Ovary (tissue), 9 donors: ENCODE measurements around the gene NT5DC2. TPM values are rescaled to one million over a fixed set of nuclear protein-coding genes. Genes with fewer than 3 reads are reported as not detected.

Experiments
- DNase-seq, 5 donors: peaks; one replicate each; pipeline ENCODE4 v3.0.0-alpha.2; 2019 to 2020
- H3K27ac ChIP-seq, 2 donors: fragments of 200-600 bp; one replicate each; pipeline versions ENCODE4 v1.5.1 to v1.8.0; 2019 to 2022
- H3K27me3 ChIP-seq: fragments of 200-600 bp; one replicate; pipeline ENCODE4 v1.8.0; 2022
- H3K36me3 ChIP-seq: fragments of 200-600 bp; sonication (generic); one replicate; pipeline ENCODE4 v1.5.1; 2019
- H3K4me1 ChIP-seq: one replicate; pipeline ENCODE4 v1.8.1; 2013; ENCODE audit warnings: mild to moderate bottlenecking, moderate library complexity; ENCODE audit not compliant: insufficient read depth
- H3K4me3 ChIP-seq: fragments of 200-600 bp; sonication (generic); one replicate; pipeline ENCODE4 v1.5.1; 2017
- H3K9me3 ChIP-seq, 2 donors: fragments of 200-600 bp in 1 of 2; sonication (generic) in 1 of 2; one replicate each; pipeline versions ENCODE4 v1.5.1 to v1.8.1; 2013 to 2019; ENCODE audit warnings: mild to moderate bottlenecking in 1 of 2, moderate library complexity in 1 of 2
- EP300 ChIP-seq: sonication (generic); formaldehyde crosslinking; IDR thresholded peaks from one replicate; pipeline ENCODE4 v1.6.1; 2017; ENCODE audit warnings: antibody characterized with exemption
- POLR2A ChIP-seq: fragments of 450-650 bp; IDR thresholded peaks from one replicate; pipeline ENCODE4 v1.6.1; 2017; ENCODE audit warnings: antibody characterized with exemption, mild to moderate bottlenecking, moderate library complexity
- WGBS, 3 donors: extraction: QIAGEN DNeasy Blood & Tissue Kit in 1 of 3; methylation state at CpG; one replicate each; pipeline versions ENCODE4 v1.1.5 to v1.1.7; 2013 to 2017; 5-methylcytosine and 5-hydroxymethylcytosine counted together
- intact Hi-C, 4 donors: fragments of 100-400 bp; cut with DNase I; formaldehyde crosslinking; loops; one replicate each; pipeline versions ENCODE4 v1.11.0 to v1.15.1; 2022 to 2023
- polyA plus RNA-seq, 2 donors: library from polyadenylated mRNA; stranded (reverse); fragments of 200-250 nt in 1 of 2; fragments of 350-450 nt in 1 of 2; fragmentation: Illumina TruSeq in 1 of 2; extraction: RNeasy Lipid Tissue Mini Kit (QIAGEN cat#74804) in 1 of 2; gene quantifications; one replicate each; pipeline ENCODE4 v1.2.3, GENCODE V29; 2013 to 2014
- total RNA-seq, 7 donors: library from RNA; depleted of rRNA in 2 of 7; stranded (reverse); fragments of >200 nt in 2 of 7; fragmentation: NEBNext Ultra II Directional in 3 of 7; extraction: Animal tissue kit (Norgen Biotek cat#: 25700) in 3 of 7; gene quantifications; one replicate each; pipeline versions ENCODE4 v1.1.0 to v1.2.4, GENCODE V29; 2016 to 2023
- TF ChIP-seq, protein P1 (sequence below), 3 donors: fragments of 450-650 bp in 2 of 3; fragments of 200-600 bp in 1 of 3; IDR thresholded peaks; one replicate each; pipeline versions ENCODE4 v1.5.1 to v1.8.0; 2016 to 2022; ENCODE audit warnings: antibody characterized with exemption in 3 of 3, mild to moderate bottlenecking in 1 of 3
- donor health status: DM: no; HTN: no; CAD: no; lungs with moderate emphysema.
- donor health status: DM: no; HTN: no; CAD: no.
- donor health status: Bipolar disorder and iron deficiency.
- donor health status: DM: yes; HTN: yes; CAD: no.
- donor health status: DM: no; HTN: no; CAD: no.
- donor health status: DM: yes; HTN: yes; CAD: no.

Gene NT5DC2
- total and polyA plus RNA-seq, 9 donors, result 19.6 to 129 (median 51.9) TPM

DNA sequence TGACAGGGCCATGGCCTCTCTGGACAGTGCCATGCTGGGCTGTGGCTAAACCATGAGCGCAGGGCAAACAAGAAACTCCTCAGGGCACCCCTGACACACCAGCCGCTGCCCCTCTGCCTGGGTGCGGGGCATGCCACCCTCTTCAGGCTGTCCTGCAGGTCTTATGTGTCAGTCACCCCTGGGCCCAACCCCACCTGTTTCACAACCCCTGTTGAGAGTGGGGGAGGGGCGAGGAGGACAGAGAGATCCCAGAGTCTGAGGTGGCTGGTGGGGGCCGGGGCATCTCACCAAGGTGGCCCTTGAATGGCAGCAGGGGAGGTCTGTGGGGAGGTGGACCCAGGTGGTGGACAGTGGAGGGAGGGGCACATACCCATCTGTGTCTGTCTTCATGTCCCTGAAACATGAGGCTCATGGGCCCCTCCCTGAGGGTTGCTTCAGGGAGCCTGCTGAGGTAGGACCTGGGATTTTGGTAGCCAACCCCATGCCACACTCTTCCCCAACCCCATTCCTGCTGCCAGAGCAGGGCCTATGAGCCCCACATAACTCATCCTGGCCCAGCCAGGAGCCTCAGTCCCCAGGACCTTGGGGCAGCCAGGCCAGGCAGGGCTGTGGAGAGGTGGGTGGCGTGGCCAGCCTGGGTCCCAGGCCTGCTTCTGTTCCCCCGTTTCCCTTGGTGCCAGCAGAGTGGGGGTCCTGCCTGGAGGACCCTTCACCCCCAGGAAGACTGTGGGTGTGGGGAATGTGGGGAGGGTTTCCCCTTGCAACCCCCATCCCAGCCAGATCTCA is 40.2 kb downstream of the NT5DC2 start:
- Histone ChIP-seq H3K4me3 (no peak overlapping the region), H3K4me1 (no peaks in the 10 kb centered on the region), H3K36me3 (no peaks in the 10 kb centered on the region), H3K27me3 (no peaks in the 10 kb centered on the region), H3K9me3 (no peaks in the 10 kb centered on the region), H3K27ac (no peak overlapping the region)
- DNase-seq, result no peak
- TF ChIP-seq POLR2A (no peak), EP300 (no peak)
- TF ChIP-seq, protein P1, sequence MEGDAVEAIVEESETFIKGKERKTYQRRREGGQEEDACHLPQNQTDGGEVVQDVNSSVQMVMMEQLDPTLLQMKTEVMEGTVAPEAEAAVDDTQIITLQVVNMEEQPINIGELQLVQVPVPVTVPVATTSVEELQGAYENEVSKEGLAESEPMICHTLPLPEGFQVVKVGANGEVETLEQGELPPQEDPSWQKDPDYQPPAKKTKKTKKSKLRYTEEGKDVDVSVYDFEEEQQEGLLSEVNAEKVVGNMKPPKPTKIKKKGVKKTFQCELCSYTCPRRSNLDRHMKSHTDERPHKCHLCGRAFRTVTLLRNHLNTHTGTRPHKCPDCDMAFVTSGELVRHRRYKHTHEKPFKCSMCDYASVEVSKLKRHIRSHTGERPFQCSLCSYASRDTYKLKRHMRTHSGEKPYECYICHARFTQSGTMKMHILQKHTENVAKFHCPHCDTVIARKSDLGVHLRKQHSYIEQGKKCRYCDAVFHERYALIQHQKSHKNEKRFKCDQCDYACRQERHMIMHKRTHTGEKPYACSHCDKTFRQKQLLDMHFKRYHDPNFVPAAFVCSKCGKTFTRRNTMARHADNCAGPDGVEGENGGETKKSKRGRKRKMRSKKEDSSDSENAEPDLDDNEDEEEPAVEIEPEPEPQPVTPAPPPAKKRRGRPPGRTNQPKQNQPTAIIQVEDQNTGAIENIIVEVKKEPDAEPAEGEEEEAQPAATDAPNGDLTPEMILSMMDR (IDR thresholded peaks at IDR 0.05), result no peak
- WGBS, 3 donors, result 88 to 97% (median 94%) methylated on average over 6 to 7 of the region's 7 CpGs
- intact Hi-C loops, result no loop called here

DNA sequence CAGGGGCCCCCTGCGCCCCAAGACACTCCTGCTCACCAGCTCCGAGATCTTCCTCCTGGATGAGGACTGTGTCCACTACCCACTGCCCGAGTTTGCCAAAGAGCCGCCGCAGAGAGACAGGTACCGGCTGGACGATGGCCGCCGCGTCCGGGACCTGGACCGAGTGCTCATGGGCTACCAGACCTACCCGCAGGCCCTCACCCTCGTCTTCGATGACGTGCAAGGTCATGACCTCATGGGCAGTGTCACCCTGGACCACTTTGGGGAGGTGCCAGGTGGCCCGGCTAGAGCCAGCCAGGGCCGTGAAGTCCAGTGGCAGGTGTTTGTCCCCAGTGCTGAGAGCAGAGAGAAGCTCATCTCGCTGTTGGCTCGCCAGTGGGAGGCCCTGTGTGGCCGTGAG is 41.6 kb downstream of the NT5DC2 start:
- DNase-seq, result no peak
- no peaks in the 10 kb centered on the region for H3K9me3 ChIP-seq
- no peak overlapping the region for H3K4me3 ChIP-seq
- peaks cover 2% of the 10 kb centered on the region for H3K36me3 ChIP-seq
- H3K4me1 ChIP-seq, result no peaks in the 10 kb centered on the region
- H3K27ac ChIP-seq, result no peak overlapping the region
- TF ChIP-seq POLR2A (no peak), EP300 (no peak)
- TF ChIP-seq, protein P1 (IDR thresholded peaks at IDR 0.05), result no peak
- 86 to 88% (median 86%) methylated on average over 19 to 21 of the region's 21 CpGs for WGBS, 3 donors
- H3K27me3 ChIP-seq, result no peaks in the 10 kb centered on the region
- intact Hi-C loops, result no loop called here

DNA sequence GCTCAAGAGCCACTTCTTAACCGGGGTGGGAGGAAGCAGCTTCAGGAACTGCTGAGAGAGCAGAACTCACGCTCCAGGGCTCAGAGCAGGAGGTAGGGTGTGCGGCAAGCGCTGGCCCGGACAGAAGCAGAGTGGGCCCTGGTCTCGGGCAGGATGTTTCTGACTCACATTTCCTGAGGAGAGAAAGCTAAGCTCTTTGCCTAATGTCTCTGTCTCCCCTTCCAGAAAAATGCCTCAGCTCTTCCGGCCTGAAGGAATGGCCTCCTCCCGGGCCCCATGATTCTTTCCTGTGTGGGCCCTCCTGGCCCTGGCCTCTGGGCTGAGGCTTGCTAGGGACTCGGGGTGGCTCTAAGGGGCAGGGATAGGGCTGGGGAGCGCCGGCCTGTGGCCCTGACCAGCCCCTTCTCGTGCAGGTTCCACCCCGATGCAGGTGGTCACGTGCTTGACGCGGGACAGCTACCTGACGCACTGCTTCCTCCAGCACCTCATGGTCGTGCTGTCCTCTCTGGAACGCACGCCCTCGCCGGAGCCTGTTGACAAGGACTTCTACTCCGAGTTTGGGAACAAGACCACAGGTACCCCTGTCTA is 42.6 kb downstream of the NT5DC2 start:
- H3K9me3 ChIP-seq, result no peaks in the 10 kb centered on the region
- no peaks in the 10 kb centered on the region for H3K27me3 ChIP-seq
- intact Hi-C loops, result no loop called here
- H3K4me1 ChIP-seq, result no peaks in the 10 kb centered on the region
- H3K36me3 ChIP-seq, result peaks cover 2% of the 10 kb centered on the region
- no peak overlapping the region for H3K27ac ChIP-seq
- TF ChIP-seq EP300 (no peak), POLR2A (no peak)
- TF ChIP-seq, protein P1 (IDR thresholded peaks at IDR 0.05), result no peak
- 80 to 86% (median 86%) methylated on average over 19 to 23 of the region's 23 CpGs for WGBS, 3 donors
- DNase-seq, result no peak
- H3K4me3 ChIP-seq, result no peak overlapping the region

DNA sequence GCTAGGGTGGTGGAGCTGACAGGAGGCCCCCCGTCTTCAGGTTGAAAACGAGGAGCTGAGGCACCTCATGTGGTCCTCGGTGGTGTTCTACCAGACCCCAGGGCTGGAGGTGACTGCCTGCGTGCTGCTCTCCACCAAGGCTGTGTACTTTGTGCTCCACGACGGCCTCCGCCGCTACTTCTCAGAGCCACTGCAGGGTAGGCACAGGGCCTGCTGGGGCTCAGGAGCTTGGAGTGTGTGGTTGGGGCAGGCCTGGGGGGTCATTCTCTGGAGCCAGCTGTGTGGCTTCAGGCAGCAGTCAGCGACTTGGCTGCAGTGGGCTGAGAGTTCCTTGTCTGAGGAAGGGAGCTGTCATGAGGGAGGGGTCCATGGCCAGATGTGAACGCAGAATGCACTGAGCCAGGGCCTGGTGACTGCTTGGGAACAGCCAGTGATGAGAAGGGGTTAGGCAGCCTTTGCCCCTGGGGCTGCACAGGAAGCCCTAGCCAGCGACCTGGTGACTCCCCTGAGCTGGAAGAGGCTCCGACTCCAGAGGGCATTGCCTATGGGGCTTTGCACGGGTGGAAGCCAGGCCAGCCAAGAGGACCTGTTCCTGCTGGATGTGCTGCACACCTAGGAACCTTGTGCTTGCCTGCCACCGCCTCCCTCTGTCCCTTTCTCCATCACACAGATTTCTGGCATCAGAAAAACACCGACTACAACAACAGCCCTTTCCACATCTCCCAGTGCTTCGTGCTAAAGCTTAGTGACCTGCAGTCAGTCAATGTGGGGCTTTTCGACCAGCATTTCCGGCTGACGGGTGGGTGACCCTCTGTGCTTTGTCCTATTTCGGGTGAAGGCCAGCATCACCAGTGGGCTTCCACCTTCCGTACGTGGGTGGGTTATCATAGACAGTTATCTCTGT is 43.4 kb downstream of the NT5DC2 start:
- peaks cover 2% of the 10 kb centered on the region for H3K36me3 ChIP-seq
- H3K9me3 ChIP-seq, result no peaks in the 10 kb centered on the region
- H3K27me3 ChIP-seq, result no peaks in the 10 kb centered on the region
- H3K4me1 ChIP-seq, result peaks cover 4% of the 10 kb centered on the region
- no peak overlapping the region for H3K4me3 ChIP-seq
- DNase-seq, result no peak
- 82 to 89% (median 84%) methylated on average over 21 to 22 of the region's 22 CpGs for WGBS, 3 donors
- TF ChIP-seq POLR2A (no peak), EP300 (no peak)
- TF ChIP-seq, protein P1 (IDR thresholded peaks at IDR 0.05), result no peak
- intact Hi-C loops, result no loop called here
- no peak overlapping the region for H3K27ac ChIP-seq
